ENCODE data around the gene C18orf32.
"Not testable (repeated sequence)": the region's sequence is repeated elsewhere in the genome, so short reads cannot be mapped to it uniquely, and the experiment has no call there.

C18orf32 gene

DNA sequence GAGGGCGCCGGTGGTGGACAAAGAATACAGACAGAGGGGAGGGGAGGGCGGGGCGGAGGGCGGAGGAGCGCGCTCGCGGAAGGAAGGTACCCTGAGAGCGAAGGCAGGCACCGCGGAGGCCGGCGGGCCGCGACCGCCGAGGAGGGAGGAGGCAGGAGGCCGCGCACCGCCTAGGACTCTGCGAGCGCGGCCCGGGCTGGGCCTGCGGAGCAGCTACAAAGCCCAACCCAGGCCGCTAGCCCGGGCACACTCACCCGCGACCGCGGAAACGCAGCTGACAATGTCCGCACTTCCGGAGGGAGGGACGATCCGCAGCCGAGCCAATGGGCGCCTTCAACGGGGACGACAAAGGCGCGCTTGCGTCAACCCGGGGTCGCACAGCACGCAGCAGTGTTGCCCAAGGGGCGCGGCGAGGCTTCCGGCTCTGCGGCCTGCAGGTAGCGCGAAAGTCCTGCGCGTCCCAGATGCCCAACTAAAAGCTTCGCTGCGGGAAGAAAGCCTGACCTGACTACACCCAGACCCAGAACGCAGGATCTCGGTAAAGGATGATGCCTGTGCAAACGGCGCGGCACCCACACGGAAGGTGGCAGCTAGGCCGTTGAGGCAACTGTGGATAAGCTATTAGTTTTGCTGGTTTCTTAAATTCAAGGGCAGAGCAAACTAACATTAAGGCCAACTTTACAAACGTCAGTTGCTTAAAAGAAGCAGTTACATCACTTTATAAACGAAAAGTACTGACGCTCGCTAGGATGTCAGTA is at the start of gene C18orf32:
Gene C18orf32, minus strand, starts transcription at position 282 of the 758 bp plus-strand sequence. CDS start 3,486 bp downstream, outside the sequence.
- DNase-seq (ENCODE audit: low read depth in 3 of 3, low spot score in 1 of 3): peak; percentile 74 to 86 (median 82)

DNA sequence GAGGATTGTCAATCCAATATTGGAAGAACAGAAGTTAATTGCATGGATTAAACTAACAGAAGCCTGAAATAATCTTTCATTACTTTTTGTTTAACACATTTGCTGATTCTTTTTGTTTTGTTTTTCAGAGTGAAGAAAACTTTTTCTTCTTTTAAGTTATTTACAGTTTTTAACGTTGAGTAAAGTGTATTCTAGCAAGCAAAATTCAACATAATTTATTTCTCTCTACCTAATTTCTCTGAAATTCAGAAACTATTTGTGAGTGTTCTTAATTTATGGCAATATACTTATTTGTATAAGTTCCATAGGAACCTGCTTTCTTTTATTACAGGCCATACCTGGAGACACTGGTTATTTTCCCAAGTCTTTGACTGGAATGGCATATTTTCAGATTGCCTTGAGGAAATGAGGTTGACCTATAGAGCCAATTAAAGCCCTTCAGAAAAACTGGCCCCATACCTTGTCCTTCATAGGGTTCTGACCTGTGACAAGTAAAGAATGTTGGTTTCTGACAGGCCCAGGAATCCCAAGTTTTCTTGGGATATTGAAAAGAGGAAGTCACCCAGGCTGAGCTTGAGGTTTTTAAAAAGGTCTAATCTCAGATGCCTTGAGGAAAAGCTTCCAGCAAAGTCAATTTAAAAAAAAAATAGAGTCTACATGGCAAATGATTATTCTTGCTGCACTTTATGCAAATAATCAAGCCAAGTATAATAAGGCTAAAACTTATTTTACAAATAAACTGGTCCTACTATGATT is 48.0 kb upstream of the C18orf32 start:
- no peak for DNase-seq (ENCODE audit: low read depth in 3 of 3, low spot score in 1 of 3)

DNA sequence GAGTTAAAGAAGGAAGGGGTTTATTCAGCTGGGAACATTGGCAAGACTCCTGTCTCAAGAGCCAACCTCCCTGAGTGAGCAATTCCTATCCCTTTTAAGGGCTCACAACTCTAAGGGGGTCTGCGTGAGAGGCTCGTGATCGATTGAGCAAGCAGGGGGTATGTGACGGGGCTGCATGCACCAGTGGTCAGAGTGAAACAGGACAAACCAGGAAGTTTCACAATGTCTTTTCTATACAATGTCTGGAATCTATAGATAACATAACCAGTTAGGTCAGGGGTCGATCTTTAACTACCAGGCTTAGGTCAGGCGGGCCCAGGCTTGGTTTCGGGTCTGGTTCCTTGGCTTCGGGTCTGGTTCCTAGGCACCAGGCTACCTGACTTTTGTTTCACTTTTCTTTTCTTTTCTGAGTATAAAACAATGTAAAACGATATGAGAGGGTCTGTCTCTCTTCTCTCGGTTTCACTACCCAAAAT is 44.7 kb upstream of the C18orf32 start:
- no peak for DNase-seq (ENCODE audit: low read depth in 3 of 3, low spot score in 1 of 3)

DNA sequence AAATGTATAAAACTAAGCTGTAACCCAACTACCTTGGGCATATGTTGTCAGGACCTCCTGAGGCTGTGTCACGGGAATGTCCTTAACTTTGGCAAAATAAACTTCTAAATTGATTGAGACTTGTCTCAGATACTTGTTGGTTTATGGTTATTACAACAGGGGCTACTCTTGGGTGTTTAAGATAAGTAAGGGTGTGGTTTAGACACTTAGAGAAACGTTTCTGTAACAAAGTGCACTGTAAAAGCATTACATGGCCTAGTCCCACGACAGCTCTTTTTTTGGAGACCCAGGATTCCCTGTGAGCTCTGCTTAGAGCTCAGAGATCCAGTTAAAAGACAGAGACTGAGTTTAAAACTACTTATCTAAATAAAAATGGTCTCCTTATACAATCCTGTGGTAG is 42.6 kb upstream of the C18orf32 start:
- no peak for DNase-seq (ENCODE audit: low read depth in 3 of 3, low spot score in 1 of 3)

DNA sequence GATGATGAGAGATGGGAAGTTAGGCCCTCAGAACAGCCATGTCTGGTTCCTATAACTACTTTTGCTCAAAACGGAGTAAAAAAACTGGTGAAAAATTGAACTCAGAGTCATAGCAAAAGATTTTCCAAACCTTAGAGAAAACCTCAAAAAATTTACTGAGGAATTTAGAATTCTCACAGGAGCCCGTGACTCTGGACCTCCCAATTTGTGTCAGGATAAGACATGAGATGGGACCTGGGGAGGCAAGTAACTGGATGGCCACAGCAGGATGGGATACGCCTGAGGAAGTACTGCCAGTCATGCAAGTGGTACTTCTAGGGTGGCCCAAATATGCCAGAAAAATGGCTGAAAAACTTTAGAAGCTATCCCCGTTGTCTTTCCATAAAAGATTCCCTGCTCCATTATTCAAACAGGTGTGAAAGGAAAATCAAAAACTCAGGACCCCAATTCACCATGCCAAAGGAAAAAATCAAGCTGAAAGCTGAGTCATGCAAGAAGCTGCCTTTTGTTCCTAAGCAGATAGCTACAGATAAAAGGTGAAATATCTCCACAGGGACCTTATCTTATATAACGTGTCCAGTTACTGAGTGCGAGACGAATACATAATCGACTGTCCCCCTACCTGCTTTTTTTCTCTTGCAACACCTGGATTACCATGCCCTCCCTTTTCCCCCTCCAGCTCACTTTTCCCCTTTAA is 40.7 kb upstream of the C18orf32 start:
- no peak for DNase-seq (ENCODE audit: low read depth in 3 of 3, low spot score in 1 of 3)

DNA sequence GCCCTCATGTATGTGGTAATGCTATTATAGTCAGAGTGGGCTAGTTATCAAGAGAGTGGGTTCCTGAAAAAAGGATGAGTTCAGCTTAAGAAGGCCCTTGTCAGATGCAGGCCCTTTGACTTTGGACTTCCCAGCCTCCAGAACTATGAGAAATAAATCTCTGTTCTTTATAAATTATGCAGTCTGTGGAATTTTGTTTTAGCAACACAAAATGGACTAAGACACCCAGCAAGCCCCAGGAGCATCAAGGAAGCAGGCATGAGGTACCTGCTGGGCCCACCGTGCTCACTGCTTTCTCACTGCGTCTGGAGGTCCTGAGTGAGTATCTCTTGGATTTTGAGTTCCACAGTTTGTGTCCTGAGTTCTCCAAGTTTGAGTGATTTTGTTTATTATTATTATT is 38.9 kb upstream of the C18orf32 start:
- no peak for DNase-seq (ENCODE audit: low read depth in 3 of 3, low spot score in 1 of 3)

DNA sequence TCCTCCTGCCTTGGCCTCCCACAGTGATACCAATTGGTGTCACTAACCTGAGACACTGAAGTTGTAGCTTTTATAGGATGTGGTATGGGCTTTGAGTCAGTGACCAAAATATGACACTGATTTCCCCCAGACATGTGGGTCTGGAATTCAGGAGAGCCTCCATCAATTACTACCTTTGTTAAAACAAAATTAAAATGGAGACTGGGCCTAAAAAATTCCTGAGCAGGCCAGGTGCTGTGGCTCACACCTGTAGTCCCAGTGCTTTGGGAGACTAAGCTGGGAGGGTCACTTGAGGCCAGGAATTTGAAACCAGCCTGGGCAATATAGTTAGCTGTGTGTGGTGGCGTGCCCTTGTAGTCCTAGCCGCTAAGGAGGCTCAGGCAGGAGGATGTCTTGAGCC is 37.9 kb upstream of the C18orf32 start:
- DNase-seq (ENCODE audit: low read depth in 3 of 3, low spot score in 1 of 3): no peak

DNA sequence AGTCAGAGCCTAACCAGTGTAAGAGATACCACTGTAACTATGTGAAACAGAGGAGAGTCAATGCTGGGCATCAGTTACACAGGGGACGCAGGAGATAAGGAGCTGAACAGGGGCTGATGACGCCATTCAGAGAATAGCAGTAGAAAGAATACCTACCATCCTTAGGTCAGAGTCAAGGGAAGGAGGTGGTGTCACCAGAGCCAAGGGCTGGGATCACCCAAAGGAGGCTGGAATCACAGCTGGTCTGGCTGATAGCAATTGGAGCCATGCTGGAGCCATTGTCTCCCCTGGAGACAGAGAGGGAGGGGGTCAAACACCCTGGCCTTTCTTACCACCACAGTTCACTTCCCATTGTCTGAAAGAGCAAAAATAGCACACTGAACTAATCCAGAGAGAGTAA is 37.3 kb upstream of the C18orf32 start:
- no peak for DNase-seq (ENCODE audit: low read depth in 3 of 3, low spot score in 1 of 3)

DNA sequence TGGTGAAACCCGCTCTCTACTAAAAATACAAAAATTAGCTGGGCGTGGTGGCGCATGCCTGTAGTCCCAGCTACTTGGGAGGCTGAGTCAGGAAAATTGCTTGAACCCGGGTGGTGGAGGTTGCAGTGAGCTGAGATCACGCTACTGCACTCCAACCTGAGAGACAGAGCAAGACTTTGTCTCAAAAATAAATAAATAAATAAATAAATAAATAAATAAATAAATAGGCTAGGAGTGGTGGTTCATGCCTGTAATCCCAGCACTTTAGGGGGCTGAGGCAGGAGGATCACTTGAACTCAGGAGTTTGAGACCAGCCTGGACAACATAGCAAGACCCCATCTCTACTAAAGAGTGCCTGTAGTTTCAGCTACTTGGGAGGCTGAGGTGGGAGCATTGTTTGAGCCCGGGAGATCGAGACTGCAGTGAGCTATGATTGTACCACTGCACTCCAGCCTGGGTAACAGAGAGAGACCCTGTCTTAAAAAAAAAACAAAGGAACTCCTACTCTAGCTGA is 36.6 kb upstream of the C18orf32 start:
- not testable (repeated sequence) for DNase-seq (ENCODE audit: low read depth in 3 of 3, low spot score in 1 of 3)

DNA sequence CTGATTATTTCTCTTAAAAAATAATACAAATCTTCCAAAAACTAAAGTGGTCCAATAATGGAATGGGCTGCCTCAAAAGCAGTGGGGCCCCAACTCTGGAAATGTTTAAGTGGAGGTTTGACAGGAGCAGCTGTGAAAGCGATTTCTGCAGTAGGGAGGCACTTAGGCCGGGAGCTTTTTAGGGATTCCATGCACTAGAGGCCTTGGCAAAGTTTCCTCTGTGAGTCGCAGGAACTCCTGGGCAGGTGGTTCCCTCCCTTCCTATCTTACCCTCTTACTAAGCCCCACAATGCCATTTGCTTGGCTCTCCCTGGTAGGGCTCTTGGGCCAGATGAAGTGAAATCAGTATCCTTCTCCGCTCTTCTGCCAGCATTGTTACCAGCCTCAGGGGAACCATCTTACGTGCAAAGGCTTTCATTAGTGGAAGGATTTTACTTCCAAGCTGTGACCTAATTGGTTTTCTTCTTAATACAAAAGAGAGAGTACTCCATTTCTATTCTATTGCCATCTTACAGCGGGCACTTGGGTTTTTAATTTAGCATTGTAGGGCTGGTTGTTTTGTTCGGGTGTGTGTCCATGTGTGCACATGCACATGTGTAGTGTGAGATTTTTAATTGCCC is 34.3 kb upstream of the C18orf32 start:
- DNase-seq (ENCODE audit: low read depth in 3 of 3, low spot score in 1 of 3): no peak

DNA sequence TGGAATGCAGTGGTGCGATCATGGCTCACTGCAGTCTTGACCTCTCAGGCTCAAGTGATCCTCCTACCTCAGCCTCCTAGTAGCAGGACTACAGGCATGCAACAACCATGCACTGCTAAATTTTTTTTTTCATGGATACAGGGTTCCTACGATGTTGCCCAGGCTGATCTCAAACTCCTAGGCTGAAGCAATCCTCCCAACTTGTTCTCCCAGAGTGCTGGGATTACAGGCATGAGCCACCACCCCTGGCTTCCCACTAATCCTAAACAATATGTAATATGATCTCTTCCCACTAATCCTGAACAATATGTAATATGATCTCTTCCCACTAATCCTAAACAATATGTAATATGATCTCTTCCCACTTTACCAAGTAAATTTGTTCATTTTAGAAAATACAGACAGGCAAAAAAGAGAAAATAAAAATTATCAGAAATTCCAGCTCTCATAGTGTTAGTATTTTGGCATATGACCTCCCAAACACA is 33.7 kb upstream of the C18orf32 start:
- DNase-seq (ENCODE audit: low read depth in 3 of 3, low spot score in 1 of 3): no peak

DNA sequence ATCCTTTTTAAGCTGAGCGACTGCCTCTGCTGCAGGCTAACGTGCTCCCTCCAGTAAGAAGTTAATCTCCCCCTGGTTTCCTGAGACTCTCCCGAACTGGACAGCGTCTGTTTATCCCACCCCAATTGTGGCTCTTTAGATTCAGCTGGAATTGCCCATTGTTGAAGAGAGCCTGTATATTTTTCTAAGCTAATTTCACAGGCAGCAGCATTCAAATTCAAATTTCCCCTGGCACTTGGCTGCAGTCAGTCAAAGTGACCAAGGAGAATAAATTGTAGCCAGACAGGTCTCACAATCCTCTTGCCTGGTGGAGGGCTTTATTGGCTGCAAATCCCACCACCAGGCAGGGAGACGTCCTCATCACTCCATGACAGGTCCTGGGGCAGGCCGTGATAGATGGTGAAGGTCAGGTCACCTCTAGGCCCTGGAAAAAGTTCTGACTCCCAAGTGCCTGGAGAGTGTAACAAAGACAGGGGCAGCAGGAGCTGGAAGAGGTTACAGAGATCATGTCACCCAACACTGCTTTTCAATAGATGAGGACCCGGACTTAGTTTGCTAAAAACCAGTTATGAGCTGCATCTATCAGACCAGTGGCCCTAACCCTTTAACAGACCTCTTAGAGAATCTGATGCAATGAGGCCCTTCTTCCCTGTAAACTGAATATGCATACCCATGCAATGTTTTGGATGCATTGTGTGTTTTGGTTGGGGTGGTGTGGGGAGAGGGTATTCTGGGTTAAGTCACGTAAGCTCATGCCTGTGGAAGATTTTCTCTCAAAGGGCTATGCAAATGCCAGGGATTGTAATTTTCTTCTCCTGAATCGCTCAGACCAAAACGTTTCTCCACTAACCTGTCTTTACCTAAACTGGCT is 32.3 kb upstream of the C18orf32 start:
- no peak for DNase-seq (ENCODE audit: low read depth in 3 of 3, low spot score in 1 of 3)

DNA sequence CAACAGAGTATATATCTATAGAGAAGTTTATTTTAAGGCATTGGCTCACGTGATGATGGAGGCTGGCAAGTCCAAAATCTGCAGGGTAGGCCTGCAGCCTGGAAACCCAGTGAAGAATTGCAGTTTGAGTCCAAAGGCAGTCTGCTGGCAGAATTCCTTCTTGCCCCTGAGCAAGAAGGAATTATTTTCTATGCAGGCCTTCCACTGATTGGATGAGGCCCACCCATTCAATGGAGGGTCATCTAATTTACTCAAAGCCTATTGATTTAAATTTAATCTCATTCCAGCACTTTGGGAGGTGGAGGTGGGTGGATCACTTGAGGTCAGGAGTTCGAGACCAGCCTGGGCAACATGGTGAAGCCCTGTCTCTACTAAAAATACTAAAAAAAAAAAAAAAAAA is 30.4 kb upstream of the C18orf32 start:
- DNase-seq (ENCODE audit: low read depth in 3 of 3, low spot score in 1 of 3): no peak

DNA sequence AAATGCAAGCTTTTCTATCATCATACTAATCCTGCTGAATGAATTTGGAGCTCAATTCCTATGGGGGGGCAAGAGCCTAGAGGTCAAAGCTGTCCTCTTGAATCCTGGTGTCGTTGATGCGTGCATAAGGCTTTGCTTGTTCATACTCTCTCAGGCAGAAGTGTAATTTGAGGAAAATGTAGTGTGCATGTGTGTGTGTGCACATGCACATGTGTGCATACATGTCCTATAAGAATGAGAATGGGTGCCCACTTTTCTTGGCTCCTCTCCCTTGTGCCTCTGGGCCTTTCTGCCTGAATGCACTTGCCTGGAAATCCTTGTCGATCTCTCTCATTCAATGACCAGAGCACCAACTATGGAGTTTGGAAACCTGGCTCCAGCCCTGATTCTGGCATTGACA is 28.5 kb upstream of the C18orf32 start:
- DNase-seq (ENCODE audit: low read depth in 3 of 3, low spot score in 1 of 3): no peak

DNA sequence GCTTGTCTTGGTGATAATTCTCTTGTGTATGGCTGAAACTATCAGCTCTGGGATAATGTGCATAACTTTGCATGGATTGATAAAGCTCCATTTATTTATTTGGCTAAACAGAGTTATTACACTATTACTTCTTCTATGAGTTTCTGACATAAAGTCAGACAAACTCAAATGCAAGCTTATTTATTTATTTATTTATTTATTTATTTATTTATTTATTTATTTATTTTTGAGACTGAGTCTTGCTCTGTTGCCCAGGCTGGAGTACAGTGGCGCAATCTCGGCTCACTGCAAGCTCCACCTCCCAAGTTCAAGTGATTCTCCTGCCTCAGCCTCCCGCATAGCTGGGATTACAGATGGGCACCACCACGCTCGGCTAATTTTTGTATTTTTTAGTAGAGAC is 28.0 kb upstream of the C18orf32 start:
- DNase-seq (ENCODE audit: low read depth in 3 of 3, low spot score in 1 of 3): not testable (repeated sequence)

DNA sequence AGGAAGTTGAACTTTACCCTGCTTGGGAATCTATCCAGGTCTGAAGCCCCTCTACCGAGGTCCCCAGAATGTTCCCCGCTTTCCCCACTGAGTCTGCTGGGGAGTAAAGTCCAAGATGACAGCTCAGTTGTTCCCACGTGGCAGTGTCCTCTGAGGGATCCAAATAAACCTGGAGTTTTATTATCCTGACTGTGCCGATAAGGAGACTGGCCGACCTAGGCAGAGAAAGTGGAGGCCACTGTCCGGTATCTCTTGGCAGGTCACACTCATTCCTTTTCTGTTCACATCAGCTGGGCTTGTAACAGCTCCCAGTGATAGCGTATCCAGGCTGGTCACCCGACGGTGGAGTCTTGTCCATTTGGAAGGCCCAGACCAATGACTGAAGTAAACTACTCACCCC is 27.5 kb upstream of the C18orf32 start:
- DNase-seq (ENCODE audit: low read depth in 3 of 3, low spot score in 1 of 3): no peak

DNA sequence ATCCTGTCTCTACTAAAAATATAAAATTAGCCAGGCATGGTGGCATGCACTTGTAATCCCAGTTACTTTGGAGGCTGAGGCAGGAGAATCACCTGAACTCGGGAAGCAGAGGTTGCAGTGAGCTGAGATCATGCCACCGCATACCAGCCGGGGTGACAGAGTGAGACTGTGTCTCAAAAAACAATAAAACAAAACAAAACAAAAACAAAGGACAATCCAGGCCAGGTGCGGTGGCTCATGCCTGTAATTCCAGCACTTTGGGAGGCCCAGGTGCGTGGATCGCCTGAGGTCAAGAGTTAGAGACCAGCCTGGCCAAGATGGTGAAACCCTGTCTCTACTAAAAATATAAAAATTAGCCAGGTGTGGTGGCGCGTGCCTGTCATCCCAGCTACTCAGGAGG is 25.8 kb upstream of the C18orf32 start:
- DNase-seq (ENCODE audit: low read depth in 3 of 3, low spot score in 1 of 3): not testable (repeated sequence)

DNA sequence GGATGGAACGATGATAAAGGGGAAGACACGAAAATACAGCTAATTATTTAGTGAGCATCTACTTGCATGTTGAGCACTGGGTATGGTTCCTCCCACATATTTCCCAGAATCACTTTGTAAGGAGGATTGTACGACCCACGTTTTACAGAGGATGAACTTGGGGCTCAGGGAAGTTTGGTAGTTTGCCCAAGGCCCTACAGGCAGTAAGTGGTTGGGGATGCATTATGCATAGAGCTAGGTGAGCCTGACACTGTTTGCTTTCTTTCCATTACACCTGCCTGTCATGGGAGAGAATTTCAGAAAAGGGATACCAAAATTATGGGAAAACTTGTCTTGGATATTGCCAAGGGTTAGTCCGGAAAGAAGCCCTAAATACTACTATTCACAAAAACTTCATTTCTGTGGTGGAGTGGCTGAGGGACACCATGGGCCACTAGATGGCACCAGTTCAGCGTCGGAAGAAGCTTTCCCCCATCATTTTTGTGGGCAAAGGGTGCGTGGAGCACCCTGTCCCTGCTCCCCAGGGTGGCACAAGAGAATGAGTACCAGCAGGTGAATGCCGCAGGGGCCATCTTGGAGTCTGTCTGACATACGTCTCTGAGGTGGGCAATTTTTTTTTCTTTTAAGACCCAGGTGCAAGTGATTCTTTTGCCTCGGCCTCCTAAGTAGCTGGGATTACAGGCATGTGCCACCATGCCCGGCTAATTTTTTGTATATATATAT is 23.5 kb upstream of the C18orf32 start:
- peak in 1 of 3 donors; percentile 36 for DNase-seq (ENCODE audit: low read depth in 3 of 3, low spot score in 1 of 3)

DNA sequence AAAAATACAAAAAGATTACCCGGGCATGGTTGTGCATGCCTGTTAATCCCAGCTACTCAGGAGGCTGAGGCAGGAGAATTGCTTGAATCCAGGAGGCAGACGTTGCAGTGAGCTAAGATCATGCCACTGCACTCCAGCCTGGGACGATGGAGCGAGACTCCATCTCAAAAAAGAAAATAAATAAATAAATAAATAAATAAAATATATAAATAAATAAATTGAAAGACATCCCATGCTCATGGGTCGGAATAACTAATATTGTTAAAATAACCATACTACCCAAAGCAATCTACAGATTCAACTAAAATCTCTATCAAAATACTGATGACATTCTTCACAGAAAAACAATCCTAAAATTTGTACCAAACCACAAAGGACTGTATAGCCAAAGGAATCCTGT is 19.4 kb upstream of the C18orf32 start:
- DNase-seq (ENCODE audit: low read depth in 3 of 3, low spot score in 1 of 3): not testable (repeated sequence)
